DMS 273 (cell line): ENCODE results near the gene ADAM33.

Source experiments
- DNase-seq: peaks from one replicate; lab custom pipeline; 2025; ENCODE audit not compliant: unreplicated experiment; lab: John Stamatoyannopoulos, UW

ADAM33 gene

GRCh38 chr20:3691306-3691705, 9.5 kb upstream of the ADAM33 start:
- DNase-seq: no peak

- no peak for DNase-seq
Observed at GRCh38 chr20:3690413-3690812, 8.6 kb upstream of the ADAM33 start.

DNA sequence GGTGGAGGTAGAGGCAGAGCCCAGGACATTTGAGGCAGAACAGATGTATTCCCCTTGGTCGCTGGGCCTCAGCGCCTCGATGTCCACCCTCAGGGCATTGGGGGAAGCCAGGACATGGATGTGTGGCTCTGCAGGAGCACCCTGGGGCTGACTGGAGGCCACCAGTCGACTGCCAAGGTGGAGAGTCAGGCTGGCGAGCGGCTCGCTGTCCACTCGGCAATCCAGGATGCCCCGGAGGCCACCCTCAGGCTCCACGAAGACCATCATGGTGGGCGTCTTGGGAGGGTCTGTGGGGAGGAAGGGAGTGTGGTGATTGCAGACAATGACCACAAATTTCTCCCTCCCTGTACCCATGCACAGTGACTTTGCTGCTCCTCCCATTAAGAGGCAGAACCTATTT, 8.2 kb upstream of the ADAM33 start:
- no peak for DNase-seq

GRCh38 chr20:3687655-3688054, 5.8 kb upstream of the ADAM33 start:
- DNase-seq: peak; percentile 57

DNA sequence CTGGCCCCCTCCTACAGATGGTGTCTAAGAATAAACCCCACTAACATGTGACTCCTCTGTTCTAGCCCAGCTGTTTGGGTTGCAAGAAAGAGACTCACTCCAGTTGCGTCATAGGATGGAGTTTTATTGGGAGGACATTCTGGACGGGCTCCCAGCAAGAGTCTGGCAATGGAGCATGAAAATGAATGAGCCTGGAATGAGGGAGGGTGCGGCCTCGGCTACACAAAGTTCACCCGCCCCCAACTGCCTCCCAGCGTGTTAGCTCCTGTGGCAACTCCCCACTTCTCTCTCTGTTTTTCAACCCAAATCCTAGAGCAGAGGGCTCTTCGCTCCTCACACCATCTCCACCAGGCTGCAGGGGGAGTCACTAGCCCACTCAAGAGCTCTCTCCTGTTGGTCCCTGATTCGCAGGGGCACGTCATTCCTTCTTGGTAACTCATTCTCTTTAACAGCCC, 5.1 kb upstream of the ADAM33 start:
- peak; percentile 70 for DNase-seq

DNA sequence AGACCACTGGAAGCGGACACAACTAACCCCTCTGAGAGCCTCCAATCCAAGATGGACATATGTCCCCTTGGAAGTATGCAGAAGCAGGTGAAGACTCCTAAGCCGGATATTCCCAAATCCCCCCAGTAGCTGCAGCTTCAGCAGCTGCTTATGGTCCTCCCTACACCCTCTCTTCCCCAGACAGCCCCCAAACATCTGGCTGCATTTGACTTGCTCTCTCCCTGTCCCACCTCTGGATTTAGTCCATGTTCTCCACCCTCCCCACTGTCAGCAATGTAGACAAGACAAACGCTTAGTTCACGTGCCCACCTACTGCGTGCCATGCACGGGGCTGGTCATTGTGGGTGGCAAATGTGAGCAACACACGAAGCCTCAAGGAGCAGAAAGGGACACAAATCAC, 4.6 kb upstream of the ADAM33 start:
- no peak for DNase-seq

DNA sequence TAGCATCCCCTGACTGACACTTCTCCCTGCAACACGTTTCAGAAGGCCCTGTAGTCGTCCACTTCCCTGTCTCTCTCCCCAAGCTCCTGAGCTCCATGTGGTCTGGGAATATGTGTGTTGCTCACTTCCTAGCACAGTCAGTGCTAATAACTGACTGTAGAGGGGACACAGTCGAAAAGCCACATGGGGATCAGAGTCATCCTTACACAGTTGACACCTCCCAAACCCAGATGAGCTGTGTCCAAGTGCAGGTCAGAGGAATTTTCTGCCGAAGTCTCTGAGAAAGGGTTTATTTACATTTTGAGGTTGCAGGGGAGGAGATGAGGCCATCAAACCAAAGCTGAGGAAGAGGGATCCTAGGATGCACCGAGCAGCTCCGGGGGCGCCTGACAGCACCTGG, 3.5 kb upstream of the ADAM33 start:
- DNase-seq: no peak

DNA sequence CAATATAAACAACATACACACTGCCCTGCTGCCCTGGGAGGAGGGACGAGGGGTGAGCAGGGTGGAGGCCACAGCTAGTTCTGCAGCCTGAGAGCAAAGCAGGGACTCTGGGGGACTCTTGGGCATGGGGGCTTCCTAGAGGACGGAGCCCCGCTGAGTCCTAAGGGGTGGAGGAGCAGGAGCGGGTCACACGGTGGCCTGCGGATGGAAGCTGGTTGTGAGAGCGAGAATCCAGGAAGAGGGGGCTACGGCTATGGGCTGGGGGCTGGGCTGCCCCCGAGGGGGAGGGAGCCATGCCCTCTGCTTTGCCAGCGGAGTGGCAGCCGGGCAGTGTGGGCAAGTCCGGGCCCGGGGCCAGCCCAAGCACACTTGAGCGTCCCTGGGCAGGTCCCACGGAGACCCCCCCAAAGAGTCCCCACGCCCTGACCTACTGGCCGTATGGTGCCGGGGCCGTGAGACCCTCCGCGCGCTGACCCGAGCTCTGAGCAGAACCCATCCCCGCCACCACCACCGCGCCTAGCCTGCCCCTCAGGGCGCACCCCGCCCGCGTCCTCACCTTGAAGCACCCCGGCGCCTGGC, 369 bp downstream of the ADAM33 start:
- DNase-seq: no peak

DNA sequence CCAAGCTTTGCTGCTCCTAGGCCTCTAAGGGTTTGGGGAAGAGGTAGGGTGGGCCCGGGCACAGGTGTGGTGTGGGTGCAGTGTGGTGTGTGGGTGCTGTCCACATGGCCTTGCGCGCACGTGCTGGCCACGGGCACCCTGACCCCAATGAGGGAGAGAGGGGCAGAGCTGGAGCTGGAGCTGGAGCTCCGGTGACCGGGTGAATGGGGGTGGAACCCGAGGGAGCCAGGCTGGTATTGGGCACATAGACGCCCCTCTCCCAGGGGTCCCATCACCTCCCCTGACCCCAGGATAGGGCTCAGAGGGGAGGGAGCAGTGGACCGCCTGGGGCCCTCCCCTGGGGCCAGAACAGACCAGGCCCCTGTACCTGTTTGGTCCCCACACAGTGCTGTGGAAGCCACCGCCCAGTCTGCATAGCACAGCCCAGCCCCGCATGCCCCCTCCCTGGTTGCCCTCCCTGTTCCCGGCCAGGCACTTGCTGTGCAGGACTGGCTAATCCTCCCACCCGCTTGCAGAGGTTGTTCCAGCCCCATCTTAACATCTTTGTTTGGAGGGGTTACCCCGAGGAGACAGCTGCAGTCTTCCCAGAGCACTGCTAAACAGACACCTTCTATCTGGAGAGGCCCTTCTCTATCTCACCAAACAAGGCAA, 984 bp downstream of the ADAM33 start:
- no peak for DNase-seq

DNA sequence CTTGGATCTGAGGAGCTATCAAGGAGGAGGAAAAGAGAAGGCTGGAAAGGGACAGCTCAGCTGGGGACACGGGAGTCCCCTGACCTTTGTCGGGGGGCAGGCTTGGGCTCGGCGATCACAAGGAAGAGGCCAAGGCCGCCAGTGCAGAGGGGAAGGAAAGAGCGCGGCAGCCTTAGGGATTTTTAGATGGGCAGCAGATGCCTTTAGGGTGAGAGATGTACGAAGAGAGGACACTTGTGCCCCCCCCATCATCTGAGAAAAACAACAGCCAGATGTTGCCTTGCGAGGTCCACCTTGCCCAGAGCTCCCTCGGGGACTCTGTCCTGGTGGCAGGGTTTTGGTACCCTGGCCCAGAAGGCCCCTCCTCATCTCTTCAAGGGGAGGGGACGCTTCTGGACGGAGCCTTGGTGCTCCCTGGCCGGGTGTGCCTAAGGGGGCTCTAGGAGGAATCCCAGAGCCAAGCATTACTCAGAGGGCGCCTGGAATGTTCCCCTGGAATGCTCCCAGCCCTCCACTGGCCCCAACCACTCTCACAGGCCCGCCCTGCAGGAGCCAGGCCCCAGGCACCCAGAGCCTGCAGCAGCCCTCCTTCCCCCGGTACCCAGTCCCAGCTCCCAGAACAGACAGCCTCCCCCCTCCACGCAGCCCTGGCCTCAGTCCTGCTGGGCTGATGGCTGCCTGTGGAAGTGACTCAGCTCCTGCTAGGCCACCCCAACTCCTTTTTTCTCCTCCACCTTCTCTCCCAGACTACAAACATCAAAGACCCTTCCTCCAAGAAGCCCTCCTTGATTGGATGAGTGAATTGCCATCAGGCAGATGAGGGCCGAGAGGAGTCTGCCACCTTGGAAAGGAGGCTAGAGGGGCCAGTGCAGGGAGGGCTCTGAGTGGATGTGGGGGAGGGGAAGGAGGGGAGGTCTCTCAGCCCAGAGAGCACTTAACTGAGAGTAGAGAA, 1.8 kb downstream of the ADAM33 start:
- no peak for DNase-seq

DNA sequence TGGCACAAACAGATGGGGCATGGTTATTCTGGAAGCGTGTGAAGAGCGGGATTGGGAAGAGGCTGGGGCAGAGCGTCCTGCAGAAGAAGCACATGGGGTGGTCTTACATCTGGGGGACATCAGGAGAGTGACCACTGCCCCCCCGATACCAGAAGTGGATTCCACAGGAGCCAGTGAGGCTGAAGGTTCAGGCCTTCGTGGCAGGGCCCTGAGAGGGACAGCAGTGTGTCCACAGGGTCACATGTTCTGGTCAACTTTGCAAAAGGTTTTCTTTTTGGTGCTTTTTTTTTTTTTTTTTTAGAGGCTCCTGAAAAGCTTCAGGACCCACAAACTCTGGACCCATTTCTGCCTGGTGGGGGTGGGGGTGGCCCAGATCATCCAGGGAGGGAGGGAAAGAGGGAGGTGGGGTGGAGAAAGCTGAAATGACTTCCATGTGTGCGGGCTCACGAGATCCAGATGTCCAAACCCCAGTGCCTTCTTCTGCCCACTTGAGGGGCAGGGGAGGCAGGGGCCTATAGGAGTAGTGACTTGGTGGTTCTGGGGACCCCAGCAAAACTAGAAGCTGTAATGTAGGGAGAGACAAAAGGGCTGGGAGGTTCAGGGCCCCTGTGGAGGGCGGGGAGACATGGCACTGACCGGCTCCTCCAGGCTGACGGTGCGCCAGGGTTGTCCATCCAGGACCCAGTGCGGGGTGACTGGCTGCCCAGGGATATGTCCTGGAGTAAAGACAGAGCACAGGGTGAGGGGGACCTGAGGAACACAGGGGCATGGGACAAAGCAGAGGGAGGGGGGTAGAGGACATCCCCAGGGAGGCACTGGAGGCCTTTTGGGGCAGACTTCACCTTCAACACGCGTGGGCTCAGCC, 2.7 kb downstream of the ADAM33 start:
- no peak for DNase-seq

DNA sequence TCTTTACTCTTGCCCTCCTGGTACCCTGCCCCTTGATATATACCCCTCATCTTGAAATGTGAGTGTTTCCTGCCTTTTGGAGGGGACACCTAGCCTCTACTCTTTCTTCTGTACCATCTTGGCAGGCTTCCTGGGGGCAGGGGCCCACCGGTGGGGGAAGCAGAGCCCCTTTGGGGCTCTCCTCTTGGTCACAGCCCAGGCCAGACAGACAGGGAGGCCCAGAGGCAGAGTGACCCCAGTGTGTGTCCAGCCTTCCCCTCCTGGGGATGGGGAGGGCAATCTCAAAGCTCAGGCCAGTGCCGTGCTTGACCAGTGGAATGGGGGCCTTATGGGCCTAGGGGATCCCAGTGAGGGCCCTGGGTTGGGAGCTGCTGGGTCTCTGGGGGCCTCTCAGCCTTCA, 3.6 kb downstream of the ADAM33 start:
- DNase-seq: no peak

GRCh38 chr20:3677733-3678132, 4.1 kb downstream of the ADAM33 start:
- DNase-seq: peak; percentile 25

GRCh38 chr20:3674995-3675900, 6.6 kb downstream of the ADAM33 start:
- DNase-seq: peak; percentile 40

DNA sequence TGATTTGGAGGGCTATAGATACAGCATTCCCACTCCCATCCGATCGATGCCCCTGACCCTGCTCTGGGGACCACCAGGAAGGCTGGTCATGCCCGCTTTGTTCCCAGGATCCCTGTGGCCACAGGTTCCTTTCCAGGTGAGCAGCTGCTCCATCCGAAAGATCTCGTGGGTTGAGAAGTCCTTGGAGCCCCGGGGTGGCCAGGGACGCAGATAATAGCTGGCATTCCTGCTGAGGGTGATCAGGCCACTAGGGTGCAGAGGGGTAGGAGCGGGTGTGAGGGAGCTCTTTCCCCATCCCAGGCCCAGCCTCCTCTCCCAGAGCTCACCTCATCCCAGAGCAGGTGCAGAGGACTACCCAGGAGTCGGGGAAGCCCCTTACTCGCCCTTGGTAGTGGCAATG, 7.4 kb downstream of the ADAM33 start:
- DNase-seq: no peak

DNA sequence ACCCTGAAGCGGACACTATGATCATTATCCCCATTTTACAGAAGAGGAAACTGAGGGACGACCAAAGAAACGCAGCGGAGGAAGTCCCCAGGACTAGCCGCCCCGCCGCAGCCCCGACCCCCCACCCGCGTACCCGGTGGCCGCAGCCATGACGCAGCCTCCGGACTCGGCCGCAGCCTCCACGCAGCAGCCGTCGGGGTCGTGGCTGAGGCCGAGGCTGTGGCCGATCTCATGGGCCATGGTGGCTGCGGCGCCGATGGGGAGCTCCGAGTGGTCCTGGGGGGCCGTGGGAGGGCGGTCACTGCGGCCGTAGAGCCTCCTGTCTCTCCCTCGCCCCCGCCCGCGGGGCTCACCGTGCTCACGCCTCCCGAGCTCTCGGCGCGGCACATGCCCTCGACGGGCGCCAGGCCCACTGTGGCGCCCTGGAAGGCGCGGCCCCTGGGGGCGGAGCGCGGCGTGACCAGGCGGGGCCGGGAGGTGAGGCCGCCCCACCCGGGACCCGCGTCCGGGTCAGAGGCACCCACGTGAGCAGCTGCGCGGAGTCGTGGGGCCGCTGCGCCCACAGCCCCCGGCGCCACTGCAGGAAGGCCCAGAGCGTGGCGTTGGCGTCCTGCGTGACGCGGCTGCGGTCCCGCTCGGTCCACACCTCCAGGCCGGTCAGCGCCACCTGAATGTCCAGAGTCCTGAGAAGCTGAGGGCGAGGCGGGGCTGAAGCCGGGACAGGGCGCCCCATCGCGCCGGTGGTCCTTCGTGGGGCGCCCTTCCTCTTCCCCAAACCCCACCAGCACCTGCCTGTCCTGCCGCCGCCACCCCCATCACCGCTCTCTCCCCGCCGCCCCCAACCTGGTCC, 8.4 kb downstream of the ADAM33 start:
- no peak for DNase-seq

DNA sequence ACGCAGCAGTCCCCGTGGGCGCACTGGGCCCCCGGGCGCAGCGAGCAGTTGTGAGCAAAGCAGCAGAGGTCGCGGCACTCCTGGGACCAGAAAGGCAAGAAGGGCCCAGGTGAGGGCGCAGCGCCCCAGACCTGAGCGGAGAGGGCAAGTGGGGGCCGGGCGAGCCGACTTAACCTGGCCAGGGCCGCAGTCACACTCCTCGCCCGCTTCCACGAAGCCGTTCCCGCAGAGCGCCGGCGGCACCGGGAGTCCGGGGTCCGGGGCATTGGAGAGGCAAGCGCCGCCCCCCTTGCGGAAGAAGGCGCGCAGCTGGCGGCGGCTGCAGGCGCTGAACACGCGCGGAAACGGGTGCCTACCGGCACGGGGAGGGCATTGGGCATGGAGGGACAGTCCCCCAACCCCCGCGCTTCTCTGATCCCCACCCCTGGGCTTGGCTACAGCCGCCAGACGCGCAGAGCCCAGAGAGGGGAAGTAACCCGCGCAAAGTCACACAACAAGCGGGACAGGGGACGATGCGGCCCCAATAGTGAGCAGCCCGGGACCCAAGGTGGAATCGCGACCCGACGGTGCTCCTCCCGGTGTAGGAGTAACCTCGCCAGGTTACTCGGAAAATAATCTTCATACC, 9.2 kb downstream of the ADAM33 start:
- DNase-seq: peak; percentile 37

DNA sequence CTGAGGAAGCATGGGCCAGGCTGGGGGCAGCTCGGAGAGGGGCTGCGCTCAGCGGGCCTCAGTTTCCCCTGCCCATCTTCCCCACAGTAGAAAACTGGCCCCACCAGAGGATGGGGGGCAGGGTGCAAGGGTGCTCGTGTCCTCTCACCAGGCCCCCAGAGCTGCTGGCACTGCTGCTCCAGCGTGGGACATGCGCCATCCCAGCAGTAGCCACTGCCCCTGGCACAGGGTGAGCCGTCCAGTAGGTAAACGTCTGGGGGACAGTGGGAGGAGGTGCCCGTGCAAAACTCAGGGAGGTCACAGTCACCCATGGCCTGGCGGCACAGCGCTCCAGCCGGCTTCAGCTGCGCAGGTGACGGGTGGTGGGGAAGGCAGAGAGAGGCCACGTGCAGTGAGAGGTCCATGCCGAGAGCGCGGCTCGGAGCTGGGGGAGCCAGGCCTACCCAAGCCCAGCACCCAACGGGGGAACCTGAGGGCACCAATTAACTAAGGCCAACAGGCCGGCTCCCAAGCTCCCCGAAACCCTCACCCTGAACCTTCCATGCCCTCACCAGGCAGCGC, 9.7 kb downstream of the ADAM33 start:
- no peak for DNase-seq
